HG03565 (cell line): Measurements from ENCODE around the gene CALHM2.
"Not testable (repeated sequence)": the region's sequence is repeated elsewhere in the genome, so short reads cannot be mapped to it uniquely, and the experiment has no call there.

Source experiments
- ATAC-seq: cut with Tn5 transposase; IDR thresholded peaks from one replicate; pipeline ENCODE4 v1.9.1; 2021; ENCODE audit warnings: mild to moderate bottlenecking, moderate library complexity; ENCODE audit not compliant: unreplicated experiment

CALHM2 gene

GRCh38 chr10:103419101-103419500, 33.1 kb downstream of the CALHM2 start:
- no peak for ATAC-seq

GRCh38 chr10:103417601-103418000, 34.6 kb downstream of the CALHM2 start:
- ATAC-seq: no peak

- not testable (repeated sequence) for ATAC-seq
Observed at GRCh38 chr10:103417148-103417469, 35.1 kb downstream of the CALHM2 start.

GRCh38 chr10:103416436-103417147, 35.6 kb downstream of the CALHM2 start:
- no peak for ATAC-seq

- no peak for ATAC-seq
Observed at GRCh38 chr10:103415581-103415980, 36.6 kb downstream of the CALHM2 start.

GRCh38 chr10:103413564-103413963, 38.6 kb downstream of the CALHM2 start:
- ATAC-seq: no peak

- no peak for ATAC-seq
Observed at GRCh38 chr10:103397191-103397825, 54.9 kb downstream of the CALHM2 start.

GRCh38 chr10:103396789-103397087, 55.4 kb downstream of the CALHM2 start:
- ATAC-seq: no peak
